ENCODE measurements around the gene COG6. TPM values are rescaled to one million over a fixed set of nuclear protein-coding genes. Genes with fewer than 3 reads are reported as not detected.

COG6 gene
- total and polyA plus RNA-seq, 2 of the 4 experiments (the other 2 are of a cell fraction), result 22.8 to 37.5 TPM

- H3K4me2 ChIP-seq (ENCODE audit: low read depth, low read length), result no peak overlapping the region
- in situ Hi-C loops (cut with MboI; ENCODE audit: low sequenced_read_pairs), result loop anchor here (25.0 kb wide), 1 partner anchor 999 kb away; no protein-coding TSS in a partner anchor
- dilution Hi-C loops (cut with HindIII; ENCODE audit: low sequenced_read_pairs, unreplicated experiment), result no loop called here
- CTCF ChIA-PET, result no interaction called here
- H3K4ac ChIP-seq (ENCODE audit: low read depth, low read length), result no peak overlapping the region
- H3K18ac ChIP-seq (ENCODE audit: low read depth, low read length), result no peak overlapping the region
- H3K4me3 ChIP-seq (ENCODE audit: insufficient read depth, low read depth, low read length), result no peak overlapping the region
- peaks cover 6% of the 10 kb centered on the region for H3K4me1 ChIP-seq (ENCODE audit: control insufficient read depth, insufficient read depth, low read length)
- H3K56ac ChIP-seq (ENCODE audit: extremely low read depth, insufficient read depth, low read length), result no peak overlapping the region
- H4K8ac ChIP-seq (ENCODE audit: low read depth in 2 of 2, low read length in 2 of 2), result no peak overlapping the region
- H2AFZ ChIP-seq (replicated peaks; ENCODE audit: low read length, poor library complexity), result no peak overlapping the region
- TF ChIP-seq MXI1 (IDR thresholded peaks at IDR 0.05; ENCODE audit: borderline replicate concordance, low read depth, low read length) (no peak), NFE2L2 (IDR thresholded peaks at IDR 0.05; ENCODE audit: low read depth, low read length) (no peak), MAFK (IDR thresholded peaks at IDR 0.05; ENCODE audit: low read depth, low read length) (no peak), CHD1 (IDR thresholded peaks at IDR 0.05; ENCODE audit: low read depth, low read length) (no peak), RCOR1 (IDR thresholded peaks at IDR 0.05; ENCODE audit: insufficient replicate concordance, low read length) (no peak), CTCF (conservative IDR thresholded peaks at IDR 0.05; ENCODE audit: low read depth, low read length) (no peak), ELK1 (IDR thresholded peaks at IDR 0.05; ENCODE audit: borderline replicate concordance, low read depth, low read length) (no peak), POLR2A (IDR thresholded peaks at IDR 0.05; ENCODE audit: low read depth, low read length) (no peak), SMC3 (IDR thresholded peaks at IDR 0.05; ENCODE audit: low read depth, low read length) (no peak)
- H3K9ac ChIP-seq (ENCODE audit: low read depth, low read length), result no peak overlapping the region
- POLR2A ChIA-PET (ENCODE audit: unreplicated experiment), result interaction anchor here (0.7 kb wide), 1 partner anchor 12 kb away, joined by 4 read pairs; no protein-coding TSS in a partner anchor
- H2BK20ac ChIP-seq (ENCODE audit: low read depth, low read length), result no peak overlapping the region; the same call in 1 of the 2 replicates
- no peak overlapping the region for H4K5ac ChIP-seq (ENCODE audit: low read depth, low read length)
- H3K36me3 ChIP-seq (ENCODE audit: control insufficient read depth, insufficient read depth, low read length), result peaks cover 6% of the 10 kb centered on the region; the same call in 1 of the 2 replicates
- no peaks in the 10 kb centered on the region for H3K79me1 ChIP-seq (ENCODE audit: low read depth in 1 of 2, low read length in 2 of 2)
- no peak overlapping the region for H2AK9ac ChIP-seq (replicated peaks; ENCODE audit: low read depth, low read length, poor library complexity)
- peak overlapping the region; percentile 5 for H2BK5ac ChIP-seq (ENCODE audit: low read depth, low read length, poor library complexity, severe bottlenecking)
- ATAC-seq (ENCODE audit: low read depth) (no peak), DNase-seq (no peak)
- H2BK15ac ChIP-seq (ENCODE audit: low read depth, low read length), result no peak overlapping the region
- no peak overlapping the region for H2BK120ac ChIP-seq (ENCODE audit: low read depth, low read length)
- 0 out of 2 replicates have a peak overlapping the region, but pooled peaks have one; percentile 29 for H3K14ac ChIP-seq (replicated peaks; ENCODE audit: low read depth, low read length)
- no peak overlapping the region for H4K91ac ChIP-seq (ENCODE audit: insufficient read depth, low read depth, low read length)
- no peak overlapping the region for H3K27ac ChIP-seq (ENCODE audit: insufficient read depth, low read length)
- peaks cover 7% of the 10 kb centered on the region; the same call in 1 of the 2 replicates for H3K9me1 ChIP-seq (ENCODE audit: insufficient read depth, low read length)
- 89% methylated on average over 1 of the region's 3 CpGs; no CpG with 5 or more reads in 1 of the 2 experiments for WGBS, 2 experiments (ENCODE audit: extremely low coverage in 2 of 2, insufficient read length in 1 of 2)
- H3K9me3 ChIP-seq (ENCODE audit: control insufficient read depth, insufficient read depth, low read length), result no peaks in the 10 kb centered on the region
- peak overlapping the region; percentile 37; the same call in 1 of the 2 replicates for H2AK5ac ChIP-seq (ENCODE audit: low read depth, low read length)
- no peak overlapping the region for H3K23ac ChIP-seq (ENCODE audit: low read depth, low read length)
- no peaks in the 10 kb centered on the region for H4K20me1 ChIP-seq (ENCODE audit: insufficient read depth, low read length)
- H3K27me3 ChIP-seq (ENCODE audit: control insufficient read depth, insufficient read depth, low read length), result no peaks in the 10 kb centered on the region
- intact Hi-C loops (cut with micrococcal nuclease), result loop anchor here (10.0 kb wide), 1 partner anchor 1087 kb away; the partner anchor contains the start of gene MRPS31
- no TSS peak for BruUV-seq (replicated peaks)
These were observed 32.8 kb downstream of the COG6 start for GRCh38 chr13:39688278-39688677.

All from IMR-90 (cell line).